Panc1 (cell line): ENCODE data around the gene HCAR2. TPM values are rescaled to one million over a fixed set of nuclear protein-coding genes. Genes with fewer than 3 reads are reported as not detected.

Experiments used
- ATAC-seq: fragments of 200-7000 bp; cut with Tn5 transposase; 2 replicates; pipeline ENCODE4 v1.9.1; 2020; ENCODE audit warnings: mild to moderate bottlenecking, moderate library complexity
- BruUV-seq: library from RNA; stranded (reverse); fragments of 400-500 nt; replicated peaks from 2 replicates; lab custom pipeline; 2021; lab: Mats Ljungman, UMichigan
- CTCF ChIA-PET: fragments of 300-600 bp; sonication (Branson Sonifier 250); formaldehyde crosslinking; loops from one replicate; lab custom pipeline; 2022; ENCODE audit warnings: antibody characterized with exemption; lab: Charles Lee
- POLR2A ChIA-PET: fragments of 300-600 bp; sonication (Branson Sonifier 250); formaldehyde crosslinking; loops from one replicate; lab custom pipeline; 2022; ENCODE audit warnings: antibody characterized with exemption; lab: Charles Lee
- DNase-seq: peaks from one replicate; pipeline ENCODE4 v3.0.0-alpha.2; 2010; ENCODE audit warnings: low read depth, low spot score
- H3K27ac ChIP-seq: 2 replicates; pipeline ENCODE4 v1.5.1; 2011; ENCODE audit warnings: mild to moderate bottlenecking, low read length, inconsistent platforms
- H3K27me3 ChIP-seq: fragments of 200-500 bp; sonication (Bioruptor generic); 2 replicates; pipeline ENCODE4 v1.6.0; 2014; ENCODE audit warnings: low read length, inconsistent platforms; ENCODE audit not compliant: control insufficient read depth, insufficient read depth
- H3K36me3 ChIP-seq: fragments of 200-500 bp; sonication (Bioruptor generic); 2 replicates; pipeline ENCODE4 v1.5.1; 2014; ENCODE audit warnings: inconsistent platforms, mild to moderate bottlenecking, low read length, moderate library complexity; ENCODE audit not compliant: control insufficient read depth, insufficient read depth
- H3K4me1 ChIP-seq: 2 replicates; pipeline ENCODE4 v1.5.1; 2011; ENCODE audit warnings: inconsistent platforms, mild to moderate bottlenecking, low read length, moderate library complexity; ENCODE audit not compliant: control insufficient read depth, insufficient read depth
- H3K4me3 ChIP-seq, 2 experiments: 2 replicates each; pipeline ENCODE4 v1.5.1; 2011 to 2012; ENCODE audit warnings: low read depth in 2 of 2, low read length in 2 of 2, mild to moderate bottlenecking in 2 of 2, inconsistent platforms in 1 of 2, moderate library complexity in 1 of 2
- H3K9me3 ChIP-seq: fragments of 200-500 bp; sonication (Bioruptor generic); 2 replicates; pipeline ENCODE4 v1.5.1; 2014; ENCODE audit warnings: low read depth, mild to moderate bottlenecking, inconsistent platforms, low read length, moderate library complexity; ENCODE audit not compliant: control insufficient read depth, insufficient read depth
- CTCF ChIP-seq: fragments of 450-650 bp; IDR thresholded peaks from 2 replicates; pipeline ENCODE4 v1.5.1; 2017; ENCODE audit warnings: mild to moderate bottlenecking
- POLR2AphosphoS5 ChIP-seq: IDR thresholded peaks from 2 replicates; pipeline ENCODE4 v1.6.1; 2012; ENCODE audit warnings: mild to moderate bottlenecking, low read depth, low read length, moderate library complexity
- REST ChIP-seq, 2 experiments: IDR thresholded peaks; 2 replicates each; pipeline ENCODE4 v1.6.1; 2011 to 2012; ENCODE audit warnings: low read depth in 2 of 2, control low read depth in 1 of 2, low read length in 1 of 2, mild to moderate bottlenecking in 1 of 2, moderate library complexity in 1 of 2; ENCODE audit not compliant: insufficient read depth in 1 of 2
- SIN3A ChIP-seq: IDR thresholded peaks from 2 replicates; pipeline ENCODE4 v1.6.1; 2012; ENCODE audit warnings: low read depth, mild to moderate bottlenecking, low read length, moderate library complexity, borderline replicate concordance; ENCODE audit not compliant: insufficient read depth
- TCF7L2 ChIP-seq: IDR thresholded peaks from 2 replicates; pipeline ENCODE4 v1.6.1; 2011; ENCODE audit warnings: mild to moderate bottlenecking, low read depth, low read length, inconsistent platforms
- in situ Hi-C: cut with HindIII; loops from 2 replicates; pipeline ENCODE4 v1.10.0; 2016; ENCODE audit warnings: low sequenced_read_pairs, low pct_unique_long_range_greater_than_20kb
- intact Hi-C: fragments of 100-400 bp; cut with micrococcal nuclease; formaldehyde crosslinking; loops from one replicate; pipeline ENCODE4 v1.10.0; 2022; ENCODE audit not compliant: unreplicated experiment
- total RNA-seq: library from RNA; stranded (reverse); gene quantifications from one replicate; pipeline ENCODE4 v1.2.1, GENCODE V29; 2021; ENCODE audit not compliant: unreplicated experiment

Gene HCAR2
- total RNA-seq, 1 experiment from 2014 or later = not detected

DNA sequence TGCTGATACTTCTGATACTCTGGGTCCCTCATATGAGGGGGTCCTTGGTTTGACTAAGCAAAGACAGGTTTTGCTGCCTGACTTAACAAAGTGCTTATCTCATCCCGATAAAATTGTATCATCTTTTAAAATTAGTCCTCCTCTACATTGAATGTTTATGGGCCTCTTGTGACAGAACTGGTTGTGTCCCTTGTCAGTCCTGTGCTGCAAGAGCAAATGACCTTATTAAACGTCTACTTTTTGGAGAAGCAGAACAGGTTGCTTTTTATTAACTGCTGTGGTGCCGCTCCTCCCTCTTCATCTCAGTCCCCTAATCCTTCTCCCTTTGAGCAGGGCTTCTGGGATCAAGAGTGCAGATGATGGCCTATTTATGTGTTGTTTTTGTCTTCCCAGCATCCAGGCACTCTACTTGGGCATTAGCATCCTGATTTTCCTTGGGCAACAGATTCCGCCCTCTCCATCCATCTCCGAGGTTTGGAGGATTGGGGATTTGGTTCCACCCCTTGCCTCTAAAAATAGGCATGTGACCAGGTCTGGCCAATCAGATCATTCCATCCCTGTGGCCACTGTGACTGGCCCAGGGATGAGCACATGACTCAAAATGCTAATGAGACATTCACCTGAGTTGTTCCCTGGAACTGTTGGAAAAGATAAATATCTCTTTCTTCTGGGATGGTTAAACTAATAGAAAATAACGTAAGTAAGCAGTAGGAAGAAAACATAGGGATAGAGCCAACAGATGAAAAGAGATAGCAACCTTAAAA is 46.6 kb upstream of the HCAR2 start:
- Histone ChIP-seq H3K27ac (no peak overlapping the region), H3K9me3 (no peaks in the 10 kb centered on the region), H3K4me1 (peaks cover 12% of the 10 kb centered on the region), H3K4me3 (no peak overlapping the region), H3K27me3 (no peaks in the 10 kb centered on the region), H3K36me3 (peaks cover 17% of the 10 kb centered on the region)
- TF ChIP-seq CTCF (no peak), POLR2AphosphoS5 (no peak), SIN3A (no peak), TCF7L2 (no peak), REST (IDR thresholded peaks at IDR 0.05; ENCODE audit: insufficient read depth in 1 of 2, low read depth in 2 of 2, low read length in 1 of 2) (no peak)
- no peak for DNase-seq
- POLR2A ChIA-PET = no interaction called here
- ATAC-seq = no peak
- in situ Hi-C loops = no loop called here
- CTCF ChIA-PET = no interaction called here
- BruUV-seq = no TSS peak
- intact Hi-C loops = loop anchor here (5.0 kb wide), 1 partner anchor 112 kb away; no protein-coding TSS in a partner anchor

DNA sequence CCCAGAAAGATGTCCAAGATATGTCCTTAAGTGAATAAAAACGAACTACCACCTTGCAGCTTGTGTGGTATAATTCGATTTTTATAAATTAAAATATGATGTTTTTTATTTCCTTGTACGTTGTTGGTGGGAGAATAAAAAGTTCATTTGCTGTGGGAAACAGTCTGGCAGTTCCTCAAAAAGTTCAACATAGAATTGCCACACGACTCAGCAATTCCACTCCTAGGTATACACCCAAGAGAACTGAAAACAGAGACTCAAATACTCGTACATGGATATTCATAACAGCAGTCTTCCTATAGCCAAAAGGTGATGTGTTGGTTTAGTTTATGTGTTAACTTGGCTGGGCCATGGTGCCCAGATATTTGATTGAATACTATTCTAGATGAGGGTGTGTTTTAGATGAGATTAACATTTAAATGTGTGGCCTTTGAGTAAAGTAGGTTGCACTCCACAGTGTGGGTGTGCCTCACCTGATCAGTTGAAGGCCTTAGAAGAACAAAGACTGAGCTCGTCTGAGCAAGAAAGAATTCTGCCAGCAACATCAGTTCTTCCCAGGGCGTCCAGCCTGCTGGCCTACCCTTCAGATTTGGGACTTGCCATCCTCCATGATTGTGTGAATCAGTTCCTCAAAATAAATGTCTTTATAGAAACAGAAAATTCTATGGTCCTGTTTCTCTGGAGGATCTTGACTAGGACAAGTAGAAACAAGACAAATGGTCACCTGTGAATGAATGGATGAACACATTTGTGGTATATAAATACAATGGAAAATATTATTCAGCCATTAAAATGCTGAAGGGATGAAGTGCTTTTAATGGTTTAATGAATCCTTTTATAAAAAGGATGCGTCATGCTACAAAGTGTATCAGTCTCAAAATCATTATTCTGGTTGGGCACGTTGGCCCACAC is 44.3 kb upstream of the HCAR2 start:
- H3K27me3 ChIP-seq = no peaks in the 10 kb centered on the region
- CTCF ChIA-PET = interaction anchor here (0.6 to 0.7 kb wide), 2 partner anchors 63 to 297 kb away, joined by 4 read pairs; no protein-coding TSS in a partner anchor
- POLR2A ChIA-PET = interaction anchor here (0.5 kb wide), 1 partner anchor 179 kb away, joined by 5 read pairs; no protein-coding TSS in a partner anchor
- H3K36me3 ChIP-seq = no peaks in the 10 kb centered on the region
- DNase-seq (no peak), ATAC-seq (no peak)
- H3K9me3 ChIP-seq = no peaks in the 10 kb centered on the region
- H3K4me1 ChIP-seq = no peaks in the 10 kb centered on the region
- H3K27ac ChIP-seq = no peak overlapping the region
- no peak overlapping the region for H3K4me3 ChIP-seq
- TF ChIP-seq CTCF = no peak
- TF ChIP-seq SIN3A = no peak
- no peak for TF ChIP-seq REST (IDR thresholded peaks at IDR 0.05; ENCODE audit: insufficient read depth in 1 of 2, low read depth in 2 of 2, low read length in 1 of 2)
- no peak for TF ChIP-seq POLR2AphosphoS5
- TF ChIP-seq TCF7L2 = no peak
- no TSS peak for BruUV-seq
- in situ Hi-C loops (no loop called here), intact Hi-C loops (no loop called here)
